Heart left ventricle (tissue), 16 donors: ENCODE data around the gene ADIG. TPM values are rescaled to one million over a fixed set of nuclear protein-coding genes. Genes with fewer than 3 reads are reported as not detected.

Experiments used
- ATAC-seq, 4 donors: fragments of 200-7000 bp; cut with Tn5 transposase; one replicate each; pipeline ENCODE4 v1.9.1; 2020 to 2022; ENCODE audit warnings: moderate library complexity in 4 of 4, mild to moderate bottlenecking in 3 of 4, moderate number of reproducible peaks in 1 of 4
- DNase-seq, 5 donors: peaks; one replicate each; pipeline ENCODE4 v3.0.0-alpha.2; 2020
- H3K27ac ChIP-seq, 12 donors: fragments of 200-600 bp; sonication (generic) in 4 of 12; one replicate each; pipeline versions ENCODE4 v1.5.0 to v1.8.0; 2016 to 2022; ENCODE audit warnings: mild to moderate bottlenecking in 2 of 12
- H3K27me3 ChIP-seq, 9 donors: fragments of 200-600 bp; sonication (generic) in 2 of 9; one replicate each; pipeline versions ENCODE4 v1.5.1 to v1.8.0; 2016 to 2022; ENCODE audit warnings: mild to moderate bottlenecking in 3 of 9
- H3K36me3 ChIP-seq, 9 donors: fragments of 200-600 bp; sonication (generic) in 2 of 9; one replicate each; pipeline versions ENCODE4 v1.5.0 to v1.8.0; 2018 to 2022; ENCODE audit warnings: mild to moderate bottlenecking in 2 of 9
- H3K4me1 ChIP-seq, 12 donors: fragments of 200-600 bp; sonication (generic) in 4 of 12; one replicate each; pipeline versions ENCODE4 v1.5.0 to v1.8.0; 2016 to 2022; ENCODE audit warnings: mild to moderate bottlenecking in 3 of 12
- H3K4me3 ChIP-seq, 12 donors: fragments of 200-600 bp; sonication (generic) in 4 of 12; one replicate each; pipeline versions ENCODE4 v1.5.0 to v1.8.0; 2017 to 2022; ENCODE audit warnings: mild to moderate bottlenecking in 9 of 12, moderate library complexity in 4 of 12
- H3K9me3 ChIP-seq, 12 donors: fragments of 200-600 bp; sonication (generic) in 4 of 12; one replicate each; pipeline versions ENCODE4 v1.5.0 to v1.8.0; 2016 to 2022; ENCODE audit warnings: mild to moderate bottlenecking in 1 of 12
- CTCF ChIP-seq, 12 donors: fragments of 200-600 bp; sonication (generic) in 4 of 12; IDR thresholded peaks; one replicate each; pipeline versions ENCODE4 v1.5.0 to v1.8.0; 2018 to 2022; ENCODE audit warnings: antibody characterized with exemption in 12 of 12, mild to moderate bottlenecking in 5 of 12
- POLR2A ChIP-seq, 2 donors: fragments of 450-650 bp; IDR thresholded peaks; one replicate each; pipeline ENCODE4 v1.6.1; 2017; ENCODE audit warnings: antibody characterized with exemption in 2 of 2, mild to moderate bottlenecking in 2 of 2, moderate library complexity in 2 of 2
- WGBS, 4 donors: extraction: QIAGEN DNeasy Blood & Tissue Kit in 2 of 4; methylation state at CpG; one replicate each; pipeline versions ENCODE4 v1.1.5 to v1.1.7; 2013 to 2018; 5-methylcytosine and 5-hydroxymethylcytosine counted together
- intact Hi-C, 10 donors: fragments of 100-400 bp; cut with DNase I; formaldehyde crosslinking; loops; one replicate each; pipeline versions ENCODE4 v1.11.1 to v1.14.2; 2022
- polyA plus RNA-seq, 2 donors: library from polyadenylated mRNA; stranded (reverse); fragments of 200-250 nt; gene quantifications; one replicate each; pipeline ENCODE4 v1.2.3, GENCODE V29; 2013
- total RNA-seq, 9 donors: library from RNA; depleted of rRNA in 2 of 9; stranded (reverse); fragments of >200 nt in 2 of 9; fragmentation: NEBNext Ultra II Directional in 3 of 9; extraction: Animal tissue kit (Norgen Biotek cat#: 25700) in 3 of 9; gene quantifications; one replicate each; pipeline versions ENCODE4 v1.1.0 to v1.2.4, GENCODE V29; 2016 to 2023
- donor health status: ischemic (EF 13 %, LVEDD 7.1; RV severe dilation, severe dysfunction).
- donor health status: healthy with polysubstance abuse.
- donor health status: DM: no; HTN: yes; CAD: no.
- donor health status: DM: no; HTN: no; CAD: no.
- donor health status: ischemic (EF 25% LVEDD 6.9; RV normal size, moderate dysfunction).
- donor health status: ischemic (EF 25% LVEDD 5.7; RV mildly dilated, moderate dysfunction).
- donor health status: healthy.
- donor health status: DM: yes; HTN: yes; CAD: no.
- donor health status: ischemic (EF 35%, LVEDD 5.7; RV mildly dilated, moderate dysfunction).
- donor health status: nonischemic (EF 11% LVEDD 7.7; RV severe dilation, severe dysfunction).
- donor health status: DM: yes; HTN: yes; CAD: no.
- donor health status: PGD.
- donor health status: ischemic (EF 29% LVEDD 5.4; RV normal size, mild dysfunction).
- donor health status: nonischemic (EF 23%, LVEDD 6.1; RV moderate dilation, normal function).

ADIG gene
- total and polyA plus RNA-seq, 11 donors = not detected

- intact Hi-C loops = no loop called here
- Histone ChIP-seq H3K27ac (no peak overlapping the region), H3K9me3 (peaks cover 0 to 6% (median 0%) of the 10 kb centered on the region in 12 donors), H3K4me1 (no peaks in the 10 kb centered on the region), H3K4me3 (no peak overlapping the region), H3K27me3 (no peaks in the 10 kb centered on the region), H3K36me3 (peaks cover 0 to 100% (median 98%) of the 10 kb centered on the region in 9 donors)
- no peak for TF ChIP-seq POLR2A (IDR thresholded peaks at IDR 0.05)
- TF ChIP-seq CTCF (IDR thresholded peaks at IDR 0.05) = no peak
- ATAC-seq (no peak), DNase-seq (no peak)
Measured at GRCh38 chr20:38555395-38555794, 25.6 kb upstream of the ADIG start.

- no peak for DNase-seq
- no peak overlapping the region for H3K4me3 ChIP-seq
- no peak for ATAC-seq
- WGBS, 4 donors = 89 to 100% (median 96%) methylated on average over 2 of the region's 2 CpGs
- TF ChIP-seq POLR2A (IDR thresholded peaks at IDR 0.05) = no peak
- TF ChIP-seq CTCF (IDR thresholded peaks at IDR 0.05) = no peak
- no peak overlapping the region for H3K27ac ChIP-seq
- H3K4me1 ChIP-seq = no peaks in the 10 kb centered on the region
- peaks cover 0 to 99% (median 96%) of the 10 kb centered on the region in 9 donors for H3K36me3 ChIP-seq
- H3K27me3 ChIP-seq = no peaks in the 10 kb centered on the region
- intact Hi-C loops = no loop called here
- peaks cover 0 to 6% (median 0%) of the 10 kb centered on the region in 12 donors for H3K9me3 ChIP-seq
Measured at GRCh38 chr20:38557174-38557573, 23.8 kb upstream of the ADIG start.

- Histone ChIP-seq H3K4me1 (peaks cover 0 to 3% (median 0%) of the 10 kb centered on the region in 12 donors), H3K4me3 (no peak overlapping the region), H3K27ac (no peak overlapping the region), H3K9me3 (peaks cover 0 to 6% (median 0%) of the 10 kb centered on the region in 12 donors), H3K27me3 (no peaks in the 10 kb centered on the region), H3K36me3 (peaks cover 0 to 99% (median 96%) of the 10 kb centered on the region in 9 donors)
- no peak for DNase-seq
- intact Hi-C loops = no loop called here
- 88 to 95% (median 92%) methylated on average over 3 of the region's 3 CpGs for WGBS, 4 donors
- TF ChIP-seq CTCF (IDR thresholded peaks at IDR 0.05) (no peak), POLR2A (IDR thresholded peaks at IDR 0.05) (no peak)
- no peak for ATAC-seq
Measured at GRCh38 chr20:38558596-38559360, 22.2 kb upstream of the ADIG start.

GRCh38 chr20:38559764-38560163, 21.2 kb upstream of the ADIG start:
- TF ChIP-seq POLR2A (IDR thresholded peaks at IDR 0.05) (no peak), CTCF (IDR thresholded peaks at IDR 0.05) (no peak)
- intact Hi-C loops = no loop called here
- ATAC-seq (no peak), DNase-seq (no peak)
- H3K27ac ChIP-seq = no peak overlapping the region
- peaks cover 0 to 6% (median 0%) of the 10 kb centered on the region in 12 donors for H3K9me3 ChIP-seq
- no peaks in the 10 kb centered on the region for H3K27me3 ChIP-seq
- H3K4me3 ChIP-seq = no peak overlapping the region
- peaks cover 0 to 3% (median 0%) of the 10 kb centered on the region in 12 donors for H3K4me1 ChIP-seq
- peaks cover 0 to 98% (median 92%) of the 10 kb centered on the region in 9 donors for H3K36me3 ChIP-seq
- WGBS, 4 donors = 91 to 97% (median 94%) methylated on average over 3 of the region's 3 CpGs
